Stimulated activated CD4-positive, alpha-beta T cell treated with anti-CD3 and anti-CD28 coated beads, Interleukin-15, amount 100 ng/mL, for 48 hours (primary cell): ENCODE results near the gene ENAH.
A peak's percentile ranks its signal among the peaks of the same experiment; 100 is the strongest.
"Not testable (repeated sequence)": the region's sequence is repeated elsewhere in the genome, so short reads cannot be mapped to it uniquely, and the experiment has no call there.

Experiments used
- DNase-seq, 2 donors: peaks; one replicate each; pipeline ENCODE4 v3.0.0-alpha.2; 2020; ENCODE audit warnings: low read depth in 2 of 2

Gene ENAH

GRCh38 chr1:225473676-225474438 lies 179.1 kb downstream of the ENAH start:
- DNase-seq = not testable (repeated sequence)

- not testable (repeated sequence) for DNase-seq
Measured at GRCh38 chr1:225473266-225473665, 179.7 kb downstream of the ENAH start.

- no peak for DNase-seq
Measured at GRCh38 chr1:225471453-225472301, 181.2 kb downstream of the ENAH start.

GRCh38 chr1:225471109-225471452 lies 181.8 kb downstream of the ENAH start:
- DNase-seq = no peak

GRCh38 chr1:225470211-225471108 lies 182.5 kb downstream of the ENAH start:
- no peak for DNase-seq

GRCh38 chr1:225469051-225469450 lies 183.9 kb downstream of the ENAH start:
- DNase-seq = no peak

- no peak for DNase-seq
Measured at GRCh38 chr1:225468270-225469020, 184.5 kb downstream of the ENAH start.

- DNase-seq = peak; percentile 69 to 72
Measured at GRCh38 chr1:225467193-225468020, 185.5 kb downstream of the ENAH start.

GRCh38 chr1:225466848-225467192 lies 186.1 kb downstream of the ENAH start:
- no peak for DNase-seq

- no peak for DNase-seq
Measured at GRCh38 chr1:225465793-225466517, 187.0 kb downstream of the ENAH start.

- DNase-seq = no peak
Measured at GRCh38 chr1:225464851-225465792, 187.8 kb downstream of the ENAH start.

GRCh38 chr1:225462714-225463574 lies 190.0 kb downstream of the ENAH start:
- DNase-seq = no peak

GRCh38 chr1:225462429-225462713 lies 190.6 kb downstream of the ENAH start:
- no peak for DNase-seq

- DNase-seq = no peak
Measured at GRCh38 chr1:225461533-225462428, 191.1 kb downstream of the ENAH start.

- DNase-seq = no peak
Measured at GRCh38 chr1:225460737-225461532, 192.0 kb downstream of the ENAH start.
